DMS153 treated with DMSO at 0.1 percent for 48 hours (cell line): Measurements from ENCODE around the gene MKLN1.

Experiments
- DNase-seq: peaks from one replicate; lab custom pipeline; 2025; ENCODE audit not compliant: unreplicated experiment; lab: John Stamatoyannopoulos, UW

The MKLN1 gene

GRCh38 chr7:131540491-131541162, 213.0 kb downstream of the MKLN1 start:
- no peak for DNase-seq

- no peak for DNase-seq
These were observed 215.6 kb downstream of the MKLN1 start for GRCh38 chr7:131543298-131543697.

GRCh38 chr7:131544021-131544420, 216.3 kb downstream of the MKLN1 start:
- DNase-seq = no peak

- no peak for DNase-seq
These were observed 217.0 kb downstream of the MKLN1 start for GRCh38 chr7:131544449-131545301.

- no peak for DNase-seq
These were observed 218.4 kb downstream of the MKLN1 start for GRCh38 chr7:131546126-131546525.
